Measurements from ENCODE around the gene MIOX. TPM values are rescaled to one million over a fixed set of nuclear protein-coding genes. Genes with fewer than 3 reads are reported as not detected.
A peak's percentile ranks its signal among the peaks of the same experiment; 100 is the strongest.

The MIOX gene
- 1.4 and 1.5 TPM in 2 replicates for total RNA-seq (2021)
- percentile 19 among the genes with signal in this experiment for Bru-seq, nascent RNA
- BruChase-seq, experiment 1, labeled RNA remaining after a 2-hour chase, result percentile 32 among the genes with signal in this experiment
- percentile 29 among the genes with signal in this experiment for BruChase-seq, experiment 2, labeled RNA remaining after a 6-hour chase
- long read RNA-seq, result 0 reads

GRCh38 chr22:50486561-50487289, at the start of gene MIOX:
Gene MIOX, plus strand, starts transcription at chr22:50486859. Its CDS starts 39 bp downstream, at chr22:50486898.
- ChIA-PET POLR2A (ENCODE audit: unreplicated experiment) (no interaction called here), CTCF (no interaction called here)
- intact Hi-C loops (cut with micrococcal nuclease; ENCODE audit: unreplicated experiment), result no loop called here
- TF ChIP-seq CTCF (conservative IDR thresholded peaks at IDR 0.05), result no peak
- TF ChIP-seq EZH2 (IDR thresholded peaks at IDR 0.05; ENCODE audit: low read depth), result no peak
- Histone ChIP-seq H2AFZ (no peak within 1 kb of the TSS), H4K20me1 (ENCODE audit: insufficient read depth) (peaks cover 9% of the 10 kb centered on the region), H3K27me3 (ENCODE audit: insufficient read depth, low read depth) (no peaks in the 10 kb centered on the region), H3K4me3 (no peak within 1 kb of the TSS), H3K4me1 (replicated peaks; ENCODE audit: insufficient read depth) (peaks cover 17% of the 10 kb centered on the region; the same call in 1 of the 2 replicates), H3K36me3 (ENCODE audit: low read depth) (peaks cover 7% of the 10 kb centered on the region), H3K27ac (no peak within 1 kb of the TSS), H3F3A (ENCODE audit: insufficient read depth, low read depth) (peaks cover 17% of the 10 kb centered on the region), H3K79me2 (ENCODE audit: low read depth) (no peaks in the 10 kb centered on the region), H3K9me2 (ENCODE audit: insufficient read depth) (no peaks in the 10 kb centered on the region), H3K4me2 (peak within 1 kb of the TSS; percentile 29), H3K9me3 (ENCODE audit: insufficient read depth, low read depth) (no peaks in the 10 kb centered on the region)
- no TSS peak for BruUV-seq (replicated peaks)
- DNase-seq, result peak in 1 of 2 experiments; percentile 53

GRCh38 chr22:50437511-50438304, 49.0 kb upstream of the MIOX start:
- peaks cover 15% of the 10 kb centered on the region for H4K20me1 ChIP-seq (ENCODE audit: insufficient read depth)
- no peak for DNase-seq
- H3K36me3 ChIP-seq (ENCODE audit: low read depth), result peaks cover 19% of the 10 kb centered on the region; the same call in 1 of the 2 replicates
- no peak overlapping the region for H3K4me3 ChIP-seq
- no peak for TF ChIP-seq CTCF (conservative IDR thresholded peaks at IDR 0.05)
- no peak for TF ChIP-seq EZH2 (IDR thresholded peaks at IDR 0.05; ENCODE audit: low read depth)
- ChIA-PET CTCF (interaction anchor here (0.6 kb wide), 1 partner anchor 60 kb away, joined by 4 read pairs; no protein-coding TSS in a partner anchor), POLR2A (ENCODE audit: unreplicated experiment) (no interaction called here)
- no peaks in the 10 kb centered on the region for H3K9me2 ChIP-seq (ENCODE audit: insufficient read depth)
- H3K27ac ChIP-seq, result no peak overlapping the region
- no peaks in the 10 kb centered on the region for H3K9me3 ChIP-seq (ENCODE audit: insufficient read depth, low read depth)
- BruUV-seq (replicated peaks), result no TSS peak
- H2AFZ ChIP-seq, result no peak overlapping the region
- intact Hi-C loops (cut with micrococcal nuclease; ENCODE audit: unreplicated experiment), result no loop called here
- no peaks in the 10 kb centered on the region for H3K27me3 ChIP-seq (ENCODE audit: insufficient read depth, low read depth)
- H3K4me2 ChIP-seq, result no peak overlapping the region
- peaks cover 11% of the 10 kb centered on the region; the same call in 1 of the 2 replicates for H3F3A ChIP-seq (ENCODE audit: insufficient read depth, low read depth)
- H3K4me1 ChIP-seq (replicated peaks; ENCODE audit: insufficient read depth), result no peaks in the 10 kb centered on the region
- H3K79me2 ChIP-seq (ENCODE audit: low read depth), result no peaks in the 10 kb centered on the region

Measured in PC-9 (cell line).